ENCODE results near the gene MUC20.
"Not testable (repeated sequence)": the region's sequence is repeated elsewhere in the genome, so short reads cannot be mapped to it uniquely, and the experiment has no call there.

MUC20 gene

DNA sequence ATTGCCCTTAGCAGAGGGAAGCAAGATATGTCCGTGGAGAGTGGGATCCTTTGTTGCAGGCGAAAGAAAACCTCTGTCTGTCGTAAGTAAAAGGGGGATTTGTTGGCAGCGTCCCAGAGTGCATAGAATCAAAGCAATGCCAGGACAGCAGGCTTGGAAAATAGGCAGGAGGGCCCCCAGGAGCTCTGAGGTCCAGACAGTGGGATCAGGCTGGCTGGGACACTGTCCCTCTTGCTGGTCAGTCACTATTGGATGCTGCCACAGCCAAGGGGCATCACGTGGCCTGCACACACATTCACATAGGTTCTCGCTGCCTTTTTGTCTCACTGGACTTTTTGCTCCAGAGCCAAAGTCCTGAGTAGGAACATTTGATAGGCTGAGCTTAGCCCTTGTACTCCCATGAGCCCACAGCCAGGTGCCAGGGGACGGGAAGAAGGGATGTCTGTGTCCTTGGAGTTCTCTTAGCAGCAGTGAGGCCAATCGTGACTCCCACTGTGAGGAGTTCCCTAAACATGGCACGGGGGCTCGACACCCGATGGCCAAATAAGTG, 10.7 kb downstream of the MUC20 start:
- DNase-seq (ENCODE audit: low spot score) = peak; percentile 44

DNA sequence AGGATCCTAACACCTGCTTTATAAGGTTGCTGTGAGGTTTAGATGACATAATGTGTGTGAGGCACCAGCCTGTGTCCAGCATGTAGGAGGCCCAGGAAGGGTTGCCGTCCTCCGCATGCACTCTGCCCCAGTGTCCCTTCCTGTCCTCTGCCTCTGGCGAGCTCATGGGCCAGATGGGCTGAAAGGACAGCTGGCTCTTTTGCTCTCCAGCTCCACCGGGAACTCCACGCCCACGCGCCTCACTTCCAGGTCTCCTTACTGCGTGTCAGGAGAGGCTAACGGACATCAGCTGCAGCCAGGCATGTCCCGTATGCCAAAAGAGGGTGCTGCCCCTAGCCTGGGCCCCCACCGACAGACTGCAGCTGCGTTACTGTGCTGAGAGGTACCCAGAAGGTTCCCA, 12.2 kb downstream of the MUC20 start:
- peak; percentile 55 for DNase-seq (ENCODE audit: low spot score)

DNA sequence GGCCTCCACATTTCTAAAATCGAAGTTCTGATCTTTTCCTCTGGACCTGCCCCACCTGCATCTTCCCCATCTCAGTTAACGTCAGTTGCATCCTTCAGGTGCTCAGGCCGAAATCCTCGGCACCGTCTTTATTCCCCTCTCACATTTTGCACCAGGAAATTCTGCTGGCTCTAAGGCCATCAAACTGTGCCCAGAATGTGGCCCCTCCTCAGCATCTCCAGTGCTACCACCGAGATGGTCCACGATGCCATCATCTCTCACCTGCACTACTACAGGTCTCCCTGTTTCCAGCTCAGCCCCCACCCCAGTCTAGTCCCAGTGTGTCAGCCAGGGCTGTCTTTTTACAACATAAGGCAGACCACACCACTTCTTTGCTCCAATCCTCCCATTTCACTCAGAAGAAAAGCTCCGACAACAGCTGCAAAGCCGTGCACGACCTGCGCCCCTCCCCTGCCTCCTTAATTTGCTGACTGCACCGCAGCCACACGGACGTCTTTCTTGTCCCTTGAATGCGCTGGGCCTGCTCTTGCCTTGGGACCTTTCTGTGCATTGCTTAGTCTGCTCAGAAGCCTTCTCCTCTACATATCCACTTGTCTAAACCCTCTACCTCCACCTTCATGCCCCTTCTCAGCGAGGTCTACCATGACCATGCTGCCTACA, 14.4 kb downstream of the MUC20 start:
- DNase-seq (ENCODE audit: low spot score) = peak; percentile 34

DNA sequence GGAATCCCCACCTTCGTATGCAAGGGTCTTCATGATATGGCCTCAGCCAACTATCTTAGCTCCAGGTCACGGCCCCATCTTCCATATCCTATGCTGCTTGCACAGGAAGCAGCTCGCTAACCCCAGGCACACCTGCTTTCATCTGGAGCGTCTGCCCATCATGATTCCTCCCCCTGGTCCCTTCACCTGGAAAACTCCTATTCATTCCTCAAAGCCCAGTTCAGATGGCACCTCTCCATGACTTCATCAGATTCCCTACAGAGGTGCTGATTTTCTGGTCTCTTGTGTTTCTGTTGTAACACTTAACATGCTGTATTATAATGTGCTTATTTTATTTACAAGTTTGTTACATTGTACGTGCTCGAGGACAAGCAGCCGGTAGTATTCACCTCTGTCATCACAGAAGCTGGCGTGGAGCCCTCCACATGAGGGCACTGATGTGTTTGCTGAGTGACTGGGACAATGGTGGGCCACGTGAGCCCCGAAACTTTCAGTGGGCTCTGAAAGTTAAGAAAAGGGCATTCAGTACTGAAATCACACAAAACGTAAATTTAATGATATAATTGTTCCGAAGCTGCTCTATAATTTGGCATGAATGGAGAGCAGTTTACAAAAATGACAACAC, 16.2 kb downstream of the MUC20 start:
- DNase-seq (ENCODE audit: low spot score) = peak; percentile 31

DNA sequence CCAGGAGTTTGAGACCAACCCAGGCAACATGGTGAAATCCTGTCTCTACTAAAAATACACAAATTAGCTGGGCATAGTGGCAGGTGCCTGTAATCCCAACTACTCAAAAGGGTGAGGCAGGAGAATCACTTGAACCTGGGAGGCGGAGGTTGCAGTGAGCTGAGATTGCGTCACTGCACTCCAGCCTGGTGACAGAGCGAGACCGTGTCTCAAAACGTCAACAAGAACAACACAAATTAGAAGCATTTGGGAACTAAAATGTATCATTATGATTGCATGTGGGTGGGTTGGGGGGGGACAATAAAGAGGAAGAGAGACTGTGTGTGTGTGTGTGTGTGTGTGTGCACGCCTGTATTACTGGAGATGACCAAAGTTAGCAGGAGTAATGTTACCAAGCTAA, 17.0 kb downstream of the MUC20 start:
- DNase-seq (ENCODE audit: low spot score) = not testable (repeated sequence)

DNA sequence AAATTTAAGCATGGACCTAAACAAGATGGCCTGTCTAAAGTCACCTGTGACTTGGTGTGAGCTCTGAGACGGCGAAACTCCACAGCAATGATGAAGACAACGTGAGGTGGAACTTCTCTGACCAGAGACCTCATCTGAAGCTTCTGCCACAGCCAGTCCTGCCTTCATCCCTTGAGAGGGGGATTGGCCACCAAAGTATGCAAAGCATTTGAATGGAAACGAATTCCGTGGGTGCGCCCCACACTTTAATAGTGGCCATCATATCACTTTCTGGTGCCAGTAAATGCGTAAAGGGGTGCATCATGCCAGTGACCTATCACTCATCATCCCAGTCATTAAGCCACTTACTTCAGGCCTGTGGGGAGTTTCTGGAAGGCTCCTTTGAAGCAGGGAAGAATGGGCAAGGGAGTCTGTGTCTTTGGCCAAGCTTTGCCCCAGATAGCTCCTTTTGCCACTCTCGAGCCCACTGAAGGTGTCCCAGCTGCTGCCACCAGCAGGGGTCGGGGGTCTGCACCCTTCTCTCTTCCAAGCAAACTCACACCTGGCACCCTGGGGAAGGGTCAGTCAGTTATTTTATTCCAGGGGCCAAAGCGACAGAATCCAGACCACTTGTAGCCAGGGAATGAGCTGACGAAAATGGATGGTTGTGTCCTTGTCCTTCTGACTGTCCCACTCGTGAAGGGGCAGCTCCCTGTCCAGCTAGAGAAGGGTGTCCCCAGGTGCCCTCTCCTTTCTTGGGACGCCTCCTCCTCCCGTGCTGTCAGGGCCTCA, 17.7 kb downstream of the MUC20 start:
- peak; percentile 37 for DNase-seq (ENCODE audit: low spot score)

DNA sequence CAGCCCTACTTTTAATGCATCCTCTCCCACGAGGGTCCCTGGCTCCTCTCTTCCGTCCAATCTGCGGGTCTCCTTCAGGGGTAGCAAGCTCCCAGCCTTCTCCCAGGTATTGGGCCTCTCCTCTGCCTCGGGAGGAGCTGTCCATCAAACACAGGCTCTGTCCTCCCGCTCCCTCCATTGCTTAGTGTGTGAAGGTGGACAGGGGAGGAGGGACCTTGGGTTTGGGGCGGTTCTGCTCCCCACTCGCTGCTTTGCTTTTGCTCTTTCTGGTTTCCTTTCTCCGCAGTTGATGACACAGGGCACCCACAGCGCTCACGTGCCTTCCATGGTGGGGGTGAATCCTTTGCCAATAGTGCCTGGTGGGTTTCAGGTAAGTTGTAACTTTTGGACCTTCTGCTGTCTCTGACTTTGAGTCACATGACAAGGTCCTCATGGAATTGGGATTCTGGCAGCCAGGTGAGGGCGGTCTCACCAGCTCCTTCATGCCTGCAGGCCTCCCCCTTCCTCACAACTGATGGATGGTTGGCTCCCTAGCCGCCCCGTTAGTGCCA, 18.9 kb downstream of the MUC20 start:
- DNase-seq (ENCODE audit: low spot score) = peak; percentile 30

DNA sequence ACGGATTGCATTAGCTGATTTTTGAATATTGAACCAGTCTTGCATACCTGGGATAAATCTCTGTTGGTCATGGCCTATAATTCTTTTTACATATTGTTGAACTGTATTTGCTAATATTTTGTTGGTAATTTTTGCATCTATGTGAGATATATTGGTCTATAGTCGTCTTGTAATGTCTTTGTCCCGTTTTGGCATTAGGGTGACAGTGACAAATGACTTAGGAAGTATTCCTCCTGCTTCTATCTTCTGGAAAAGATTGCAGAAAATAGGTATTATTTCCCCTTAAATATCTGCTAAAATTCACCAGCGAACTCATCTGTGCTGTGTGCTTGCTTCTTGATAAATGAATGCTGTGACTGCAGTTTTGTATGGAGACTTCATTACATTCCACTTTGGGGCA, 23.7 kb downstream of the MUC20 start:
- no peak for DNase-seq (ENCODE audit: low spot score)

DNA sequence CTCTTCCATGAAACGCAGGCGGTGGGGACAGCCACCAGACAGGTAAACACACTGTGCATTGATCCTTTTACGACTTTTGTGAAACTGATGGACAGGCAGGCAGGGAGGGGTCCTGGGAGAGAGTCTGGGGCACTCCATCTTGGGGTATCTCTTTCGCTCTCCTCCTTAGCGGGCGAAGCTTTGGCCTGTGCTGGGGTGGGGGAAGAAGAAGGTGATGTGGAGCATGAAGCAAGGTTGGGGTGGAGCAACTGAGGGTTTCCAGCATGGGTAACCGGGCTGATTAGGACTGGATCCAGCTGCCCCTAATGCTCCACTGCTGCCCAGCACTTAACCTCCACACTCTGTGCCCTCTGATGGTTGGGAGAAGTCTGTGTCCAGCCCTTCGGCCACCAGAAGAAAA, 25.6 kb downstream of the MUC20 start:
- DNase-seq (ENCODE audit: low spot score) = no peak

DNA sequence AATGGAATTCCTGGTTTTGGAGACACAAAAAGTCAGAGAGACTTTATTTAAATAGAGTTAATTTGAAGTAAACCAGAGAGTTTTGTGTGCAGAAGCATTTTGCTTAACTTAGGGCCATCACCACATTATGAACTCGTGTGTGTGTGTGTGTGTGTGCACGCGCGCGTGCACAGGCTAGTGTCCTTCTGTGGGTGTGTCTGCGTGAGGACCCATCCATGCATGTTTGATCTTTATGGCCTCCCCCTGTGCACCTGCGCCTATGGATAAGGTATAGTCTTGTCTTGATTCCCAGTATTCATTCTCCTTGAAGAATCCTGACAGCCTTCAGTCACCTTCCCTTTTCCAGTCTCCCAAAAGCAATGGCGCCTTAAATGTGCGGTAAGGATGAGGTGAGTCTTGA, 26.0 kb downstream of the MUC20 start:
- no peak for DNase-seq (ENCODE audit: low spot score)

DNA sequence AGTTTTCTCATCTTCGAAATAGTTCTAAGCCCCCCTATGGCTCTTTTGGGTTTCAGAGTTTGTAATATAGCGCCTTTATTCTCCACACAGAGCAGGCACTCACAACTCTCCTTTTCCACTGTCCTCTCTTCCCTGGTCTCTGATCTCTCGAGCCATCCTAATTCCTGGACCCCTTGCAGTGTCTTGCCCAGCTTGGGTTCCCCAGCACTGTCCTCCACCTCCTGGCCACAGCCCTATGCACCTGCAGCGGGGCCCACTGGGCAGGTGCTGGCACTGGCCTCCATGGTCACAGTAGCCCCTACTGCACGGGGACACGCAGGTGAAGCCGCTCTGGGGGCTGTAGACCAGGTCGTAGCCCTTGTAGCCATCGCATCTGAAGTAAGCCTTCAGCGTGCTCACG, 27.9 kb downstream of the MUC20 start:
- DNase-seq (ENCODE audit: low spot score) = no peak

DNA sequence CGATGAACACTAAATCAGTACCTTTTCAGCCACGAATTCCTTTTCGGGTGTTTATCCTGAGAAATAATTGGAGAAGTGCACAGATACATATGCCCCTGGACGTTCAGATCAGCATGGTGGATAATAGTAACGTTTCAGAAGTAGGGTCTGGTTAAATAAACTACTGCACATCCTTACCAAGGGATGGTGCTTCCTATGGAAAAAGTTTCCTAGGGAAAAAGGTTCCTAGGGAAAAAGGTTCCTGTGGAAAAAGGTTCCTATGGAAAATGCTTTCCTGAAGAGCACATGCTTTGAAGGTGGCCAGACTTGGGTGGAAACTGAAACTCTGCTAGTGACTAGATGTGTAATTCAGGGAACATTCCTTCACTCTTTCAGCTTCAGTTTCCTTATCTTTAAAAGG, 28.3 kb downstream of the MUC20 start:
- DNase-seq (ENCODE audit: low spot score) = not testable (repeated sequence)

DNA sequence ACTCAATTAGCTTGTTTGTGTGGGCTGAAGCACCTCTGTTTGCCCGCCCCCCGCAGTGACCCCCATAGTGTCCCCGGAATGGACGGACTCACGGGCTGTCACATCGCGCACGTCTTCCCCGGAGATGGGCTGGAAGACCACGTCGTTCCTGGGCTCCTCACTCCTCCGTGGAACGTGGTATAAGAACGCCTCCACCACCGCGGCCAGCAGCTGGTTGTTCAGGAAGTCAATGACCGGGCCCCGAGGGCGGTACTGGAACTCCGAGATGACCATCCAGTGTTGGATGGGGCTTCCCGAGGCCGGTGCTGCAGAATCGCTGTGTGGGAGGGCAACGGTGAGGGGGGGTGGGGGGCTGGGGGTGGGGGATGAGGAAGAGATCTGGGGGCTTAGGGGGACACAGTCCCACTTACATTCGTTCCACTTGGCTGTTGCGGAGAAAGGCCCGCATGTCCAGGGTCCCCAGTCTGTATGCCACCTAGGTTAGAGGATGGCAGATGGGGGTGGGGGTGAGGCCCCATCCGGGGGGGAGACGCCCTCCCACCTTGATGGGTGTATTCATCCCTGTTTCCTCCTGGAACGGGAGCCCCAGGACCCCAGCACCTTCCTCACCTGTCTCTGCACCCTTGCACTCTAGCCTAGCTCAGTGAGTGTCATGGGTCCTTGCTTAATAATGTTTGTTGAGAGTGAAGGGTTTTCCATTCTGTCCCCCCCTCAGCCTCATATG, 30.2 kb downstream of the MUC20 start:
- no peak for DNase-seq (ENCODE audit: low spot score)

DNA sequence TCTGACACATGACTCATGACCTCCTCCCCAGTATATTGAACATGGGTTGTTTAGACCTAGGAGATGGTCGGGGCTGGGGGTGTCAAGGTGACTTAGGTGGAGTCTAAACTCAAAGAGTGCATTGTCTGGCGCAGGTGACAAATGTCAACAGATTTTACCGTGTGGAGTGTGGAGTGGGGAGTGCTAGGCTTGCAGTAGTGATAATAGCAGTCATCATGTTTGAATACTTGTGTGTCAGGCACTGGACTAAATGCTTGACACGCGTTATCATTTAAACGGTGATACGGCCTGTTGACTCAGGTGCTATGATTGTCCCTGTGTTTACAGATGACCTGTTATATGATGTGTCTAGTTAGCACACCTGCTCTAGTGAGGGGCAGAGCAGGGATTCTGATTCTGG, 30.8 kb downstream of the MUC20 start:
- no peak for DNase-seq (ENCODE audit: low spot score)

DNA sequence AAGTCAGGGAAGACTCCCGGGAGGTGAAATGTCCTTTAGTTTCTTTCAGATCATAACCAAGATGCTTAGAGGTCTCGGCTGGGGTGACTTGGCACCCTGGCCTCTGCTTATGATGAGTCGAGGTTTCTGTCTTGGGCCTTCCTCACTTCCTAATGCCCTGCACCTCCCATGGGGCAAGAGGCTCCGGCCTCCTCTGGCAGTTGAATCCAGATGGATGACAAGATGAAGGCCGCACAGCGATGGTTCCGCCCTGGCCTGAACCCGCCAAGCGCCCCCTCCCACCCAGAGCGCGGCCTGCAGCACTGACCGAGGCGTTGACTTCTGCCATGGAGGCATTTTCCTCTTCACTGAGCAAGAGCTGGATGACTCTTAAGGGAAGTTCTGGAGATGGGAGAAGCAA, 31.3 kb downstream of the MUC20 start:
- DNase-seq (ENCODE audit: low spot score) = no peak

DNA sequence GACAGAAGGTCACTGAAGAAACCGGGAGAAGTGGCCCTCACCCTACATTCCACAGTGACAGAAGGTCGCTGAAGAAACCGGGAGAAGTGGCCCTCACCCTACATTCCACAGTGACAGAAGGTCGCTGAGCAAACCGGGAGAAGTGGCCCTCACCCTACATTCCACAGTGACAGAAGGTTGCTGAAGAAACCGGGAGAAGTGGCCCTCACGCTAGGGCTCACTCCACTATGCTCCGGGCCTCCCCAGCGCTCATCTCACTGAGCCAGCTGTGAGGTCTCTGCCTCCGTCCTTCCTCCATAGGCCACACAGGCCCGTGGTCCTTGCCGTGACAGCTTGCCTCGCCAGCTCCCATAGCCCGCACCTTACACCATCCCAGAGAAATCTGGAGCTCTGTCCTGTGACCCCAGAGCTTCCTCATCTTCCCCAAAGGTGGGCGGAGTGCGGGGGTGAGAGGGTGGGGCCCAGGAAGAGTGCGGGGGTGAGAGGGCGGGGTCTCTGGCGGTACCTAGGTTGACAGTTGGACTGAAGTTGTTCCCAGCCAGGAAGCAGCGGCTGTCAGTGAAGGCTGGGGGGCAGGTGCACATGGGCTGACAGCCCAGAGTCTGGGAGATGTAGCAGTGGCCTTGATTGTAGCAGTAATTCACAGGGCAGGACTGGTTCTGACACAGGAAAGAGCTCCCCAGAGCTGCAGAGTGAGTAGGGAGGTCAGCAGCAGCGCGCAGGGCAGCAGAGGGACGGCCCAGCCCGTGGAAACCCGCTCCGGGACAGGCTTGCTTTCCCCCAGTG, 32.0 kb downstream of the MUC20 start:
- no peak for DNase-seq (ENCODE audit: low spot score)

DNA sequence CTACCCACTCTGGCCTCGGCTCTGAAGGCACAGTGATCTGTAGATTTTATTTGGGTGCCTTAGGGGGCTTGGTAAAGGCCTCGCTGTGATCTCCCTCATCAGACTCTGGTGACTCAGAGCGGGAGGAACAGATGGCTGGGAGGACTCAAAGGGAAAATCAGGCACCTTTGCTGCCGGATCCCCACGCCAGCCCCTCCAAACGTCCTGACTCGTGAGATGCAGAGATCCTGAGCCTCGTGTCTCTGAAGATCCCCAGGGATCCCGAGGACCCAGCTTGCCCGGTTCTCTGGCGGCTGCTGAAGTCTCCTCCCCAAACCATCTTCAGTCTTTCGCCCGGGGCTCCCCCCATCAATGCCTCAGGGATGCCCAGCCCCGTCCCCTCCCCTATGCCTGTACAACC, 32.8 kb downstream of the MUC20 start:
- no peak for DNase-seq (ENCODE audit: low spot score)

DNA sequence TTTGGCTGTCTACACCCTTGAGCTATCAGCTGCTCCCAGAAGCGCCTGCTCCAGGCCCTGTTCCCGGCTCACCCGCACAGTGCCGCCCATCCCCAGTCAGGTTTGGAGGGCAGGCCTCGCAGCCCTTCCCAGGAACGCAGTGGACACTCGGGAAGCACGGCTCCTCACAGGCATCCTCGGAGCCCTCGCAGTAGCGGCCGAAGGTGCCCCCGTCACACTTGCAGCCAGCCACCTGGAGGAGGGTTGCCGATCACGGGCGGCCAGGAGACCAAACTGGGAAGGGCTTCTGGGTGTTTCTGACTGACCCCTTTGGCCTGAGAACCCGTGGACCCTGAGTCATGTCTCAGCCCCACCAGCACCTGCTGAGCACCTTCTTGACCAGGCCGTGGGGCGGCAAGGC, 33.4 kb downstream of the MUC20 start:
- DNase-seq (ENCODE audit: low spot score) = no peak

DNA sequence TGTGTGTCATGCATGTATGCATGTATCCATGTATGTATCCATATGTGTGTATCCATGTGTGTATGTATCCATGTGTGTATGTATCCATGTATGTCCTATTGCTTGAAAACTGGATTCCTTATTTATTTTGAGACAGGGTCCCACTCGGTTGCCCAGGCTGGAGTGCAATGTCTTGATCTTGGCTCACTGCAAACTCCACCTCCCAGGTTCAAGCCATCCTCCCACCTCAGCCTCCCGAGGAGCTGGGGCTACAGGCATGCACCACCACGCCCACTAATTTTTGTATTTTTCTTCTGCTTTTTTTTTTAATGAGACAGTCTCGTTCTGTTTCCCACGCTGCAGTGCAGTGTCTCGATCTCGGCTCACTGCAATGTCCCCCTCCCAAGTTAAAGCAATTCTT, 34.1 kb downstream of the MUC20 start:
- DNase-seq (ENCODE audit: low spot score) = no peak

DNA sequence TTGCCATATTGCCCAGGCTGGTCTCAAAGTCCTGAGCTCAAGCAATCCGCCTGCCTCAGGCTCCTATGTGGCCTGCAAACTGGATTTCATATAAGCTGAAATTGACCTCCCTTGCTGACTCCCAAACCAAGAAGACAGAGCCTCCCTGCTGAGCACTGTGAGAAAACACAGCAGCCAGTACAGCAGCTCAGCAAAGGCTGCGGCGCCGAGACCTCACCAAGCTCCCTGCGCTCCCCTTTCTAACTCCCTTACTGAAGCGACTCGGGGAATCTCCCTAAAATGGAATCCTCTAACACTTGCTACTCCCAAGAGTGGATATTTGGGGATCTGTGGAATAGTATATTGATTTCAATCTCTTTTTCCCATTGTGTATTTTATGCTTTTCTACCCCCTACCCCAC, 34.6 kb downstream of the MUC20 start:
- no peak for DNase-seq (ENCODE audit: low spot score)
